Vagina (tissue), 2 donors: ENCODE results near the gene CCDC57. TPM values are rescaled to one million over a fixed set of nuclear protein-coding genes. Genes with fewer than 3 reads are reported as not detected.

Experiments
- DNase-seq, 2 donors: peaks; one replicate each; pipeline ENCODE4 v3.0.0-alpha.2; 2017; ENCODE audit errors: extremely low spot score in 2 of 2
- H3K27ac ChIP-seq: fragments of 200-600 bp; sonication (generic); one replicate; pipeline ENCODE4 v1.5.1; 2019
- H3K27me3 ChIP-seq: fragments of 200-600 bp; sonication (generic); one replicate; pipeline ENCODE4 v1.5.1; 2019
- H3K36me3 ChIP-seq, 2 donors: fragments of 200-600 bp; sonication (generic); one replicate each; pipeline ENCODE4 v1.5.1; 2017 to 2019
- H3K4me1 ChIP-seq: fragments of 200-600 bp; sonication (generic); one replicate; pipeline ENCODE4 v1.5.1; 2019
- H3K4me3 ChIP-seq, 2 donors: fragments of 200-600 bp; sonication (generic); 1 replicate in 1 of 2; 2 replicates in 1 of 2; pipeline ENCODE4 v1.5.1; 2016 to 2019
- H3K9me3 ChIP-seq: fragments of 200-600 bp; sonication (generic); one replicate; pipeline ENCODE4 v1.5.1; 2019
- CTCF ChIP-seq, 3 experiments: fragments of 450-650 bp in 2 of 3; fragments of 200-600 bp in 1 of 3; sonication (generic) in 1 of 3; IDR thresholded peaks; one replicate each; pipeline ENCODE4 v1.5.1; 2017 to 2019; ENCODE audit warnings: antibody characterized with exemption in 3 of 3, mild to moderate bottlenecking in 2 of 3, moderate library complexity in 2 of 3
- POLR2A ChIP-seq, 2 donors: fragments of 450-650 bp; IDR thresholded peaks; one replicate each; pipeline ENCODE4 v1.6.1; 2017; ENCODE audit warnings: antibody characterized with exemption in 2 of 2, mild to moderate bottlenecking in 2 of 2, moderate library complexity in 2 of 2
- POLR2AphosphoS5 ChIP-seq, 2 donors: sonication (generic); formaldehyde crosslinking; IDR thresholded peaks; one replicate each; pipeline ENCODE4 v1.9.0; 2017; ENCODE audit warnings: antibody characterized with exemption in 2 of 2, mild to moderate bottlenecking in 2 of 2, low read depth in 1 of 2; ENCODE audit not compliant: insufficient read depth in 1 of 2
- intact Hi-C: fragments of 100-400 bp; cut with DNase I; formaldehyde crosslinking; loops from one replicate; pipeline ENCODE4 v1.15.1; 2023
- total RNA-seq: library from RNA; depleted of rRNA; stranded (reverse); fragments of >200 nt; gene quantifications from one replicate; pipeline ENCODE4 v1.2.3, GENCODE V29; 2016

Gene CCDC57
- total RNA-seq, 1 donor from 2014 or later: 26.5 TPM

GRCh38 chr17:82179412-82179811 lies 33.2 kb downstream of the CCDC57 start:
- TF ChIP-seq CTCF (IDR thresholded peaks at IDR 0.05): no peak
- no peak for TF ChIP-seq POLR2AphosphoS5 (IDR thresholded peaks at IDR 0.05; ENCODE audit: insufficient read depth in 1 of 2, low read depth in 1 of 2)
- no peak for TF ChIP-seq POLR2A (IDR thresholded peaks at IDR 0.05)
- Histone ChIP-seq H3K4me3 (no peak overlapping the region), H3K4me1 (no peaks in the 10 kb centered on the region), H3K27me3 (no peaks in the 10 kb centered on the region), H3K36me3 (peaks cover 0 to 9% of the 10 kb centered on the region in 2 donors), H3K9me3 (no peaks in the 10 kb centered on the region), H3K27ac (no peak overlapping the region)
- intact Hi-C loops: no loop called here
- no peak for DNase-seq

GRCh38 chr17:82178499-82179261 lies 34.0 kb downstream of the CCDC57 start:
- Histone ChIP-seq H3K4me1 (no peaks in the 10 kb centered on the region), H3K36me3 (peaks cover 0 to 9% of the 10 kb centered on the region in 2 donors), H3K27me3 (no peaks in the 10 kb centered on the region), H3K27ac (no peak overlapping the region), H3K4me3 (no peak overlapping the region), H3K9me3 (no peaks in the 10 kb centered on the region)
- no peak for TF ChIP-seq POLR2AphosphoS5 (IDR thresholded peaks at IDR 0.05; ENCODE audit: insufficient read depth in 1 of 2, low read depth in 1 of 2)
- no peak for TF ChIP-seq POLR2A (IDR thresholded peaks at IDR 0.05)
- TF ChIP-seq CTCF (IDR thresholded peaks at IDR 0.05): no peak
- no peak for DNase-seq
- intact Hi-C loops: no loop called here

GRCh38 chr17:82177761-82178498 lies 34.7 kb downstream of the CCDC57 start:
- H3K4me3 ChIP-seq: no peak overlapping the region

GRCh38 chr17:82177276-82177675 lies 35.4 kb downstream of the CCDC57 start:
- Histone ChIP-seq H3K27me3 (no peaks in the 10 kb centered on the region), H3K4me3 (no peak overlapping the region), H3K9me3 (no peaks in the 10 kb centered on the region), H3K4me1 (no peaks in the 10 kb centered on the region), H3K27ac (no peak overlapping the region), H3K36me3 (no peaks in the 10 kb centered on the region)
- no peak for TF ChIP-seq CTCF (IDR thresholded peaks at IDR 0.05)
- no peak for TF ChIP-seq POLR2A (IDR thresholded peaks at IDR 0.05)
- no peak for TF ChIP-seq POLR2AphosphoS5 (IDR thresholded peaks at IDR 0.05; ENCODE audit: insufficient read depth in 1 of 2, low read depth in 1 of 2)
- intact Hi-C loops: no loop called here
- DNase-seq: no peak

More at GRCh38 chr17:82177761-82178498, 34.7 kb downstream of the CCDC57 start:
- H3K27ac ChIP-seq: no peak overlapping the region
- no peak for DNase-seq
- H3K27me3 ChIP-seq: no peaks in the 10 kb centered on the region
- TF ChIP-seq CTCF (IDR thresholded peaks at IDR 0.05): no peak
- no peak for TF ChIP-seq POLR2AphosphoS5 (IDR thresholded peaks at IDR 0.05; ENCODE audit: insufficient read depth in 1 of 2, low read depth in 1 of 2)
- no peak for TF ChIP-seq POLR2A (IDR thresholded peaks at IDR 0.05)
- H3K36me3 ChIP-seq: peaks cover 0 to 2% of the 10 kb centered on the region in 2 donors
- H3K4me1 ChIP-seq: no peaks in the 10 kb centered on the region
- H3K9me3 ChIP-seq: no peaks in the 10 kb centered on the region
- intact Hi-C loops: no loop called here

- Histone ChIP-seq H3K27me3 (no peaks in the 10 kb centered on the region), H3K36me3 (peaks cover 0 to 5% of the 10 kb centered on the region in 2 donors), H3K4me3 (no peak overlapping the region), H3K4me1 (no peaks in the 10 kb centered on the region), H3K9me3 (no peaks in the 10 kb centered on the region), H3K27ac (no peak overlapping the region)
- TF ChIP-seq POLR2A (IDR thresholded peaks at IDR 0.05) (no peak), POLR2AphosphoS5 (IDR thresholded peaks at IDR 0.05; ENCODE audit: insufficient read depth in 1 of 2, low read depth in 1 of 2) (no peak), CTCF (IDR thresholded peaks at IDR 0.05) (no peak)
- intact Hi-C loops: no loop called here
- DNase-seq: no peak
Measured at GRCh38 chr17:82175951-82176350, 36.7 kb downstream of the CCDC57 start.
